Midbrain (tissue), 1 donor: Measurements from ENCODE around the gene PDLIM1.

Experiments
- DNase-seq: peaks from one replicate; lab custom pipeline; 2025; lab: John Stamatoyannopoulos, UW

Gene PDLIM1

DNA sequence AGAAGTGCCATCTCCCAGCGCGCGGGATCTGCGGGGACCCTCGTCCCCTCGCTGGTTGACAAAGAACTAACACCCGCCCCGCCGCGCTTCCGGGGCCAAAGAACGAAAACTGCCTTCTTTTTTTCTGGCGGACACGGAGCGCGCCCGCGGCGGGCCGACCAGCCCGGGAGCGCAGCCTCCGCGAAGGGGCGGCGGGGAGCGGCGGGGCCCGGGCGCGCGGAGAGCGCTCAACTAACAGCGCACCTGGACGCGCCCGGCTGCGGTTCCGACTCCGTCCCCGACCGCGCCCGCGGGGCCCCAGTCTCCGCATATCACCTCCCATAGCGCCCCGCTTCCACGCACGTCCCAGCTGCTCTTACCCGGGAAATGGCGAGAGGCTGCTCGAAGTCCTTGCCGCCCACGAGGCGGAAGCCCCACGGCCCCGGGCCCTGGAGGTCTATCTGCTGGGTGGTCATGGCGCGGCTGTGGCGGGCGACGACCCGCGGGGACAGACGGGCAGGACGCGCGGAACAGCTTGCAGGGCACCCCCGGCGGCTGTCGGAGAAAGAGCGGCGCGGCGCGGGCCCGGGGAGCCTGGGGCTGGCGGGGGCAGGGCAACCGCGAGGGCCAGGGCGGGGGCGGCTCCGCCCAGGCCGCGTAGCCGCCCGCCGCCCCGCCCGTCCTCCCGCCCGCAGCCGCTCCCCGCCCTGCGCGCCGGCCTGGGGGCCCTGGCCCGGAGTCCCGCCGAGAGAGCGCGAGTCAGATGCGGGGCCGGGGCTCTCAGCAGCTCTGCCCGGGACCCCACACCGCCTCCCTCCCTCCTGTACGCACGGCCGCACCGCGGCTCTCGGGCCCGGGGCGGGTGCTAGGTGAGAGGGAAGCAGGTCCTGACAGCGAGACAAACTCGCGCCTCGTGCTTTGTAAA is at the start of gene PDLIM1:
TSS of gene PDLIM1 (minus strand) at position 543 of the 904 bp plus-strand sequence. CDS start at position 455, 88 bp downstream.
- DNase-seq = no peak

- no peak for DNase-seq
These were observed 49.1 kb upstream of the PDLIM1 start for GRCh38 chr10:95339863-95340262.

GRCh38 chr10:95337423-95338160 is 46.8 kb upstream of the PDLIM1 start:
- DNase-seq = no peak

DNA sequence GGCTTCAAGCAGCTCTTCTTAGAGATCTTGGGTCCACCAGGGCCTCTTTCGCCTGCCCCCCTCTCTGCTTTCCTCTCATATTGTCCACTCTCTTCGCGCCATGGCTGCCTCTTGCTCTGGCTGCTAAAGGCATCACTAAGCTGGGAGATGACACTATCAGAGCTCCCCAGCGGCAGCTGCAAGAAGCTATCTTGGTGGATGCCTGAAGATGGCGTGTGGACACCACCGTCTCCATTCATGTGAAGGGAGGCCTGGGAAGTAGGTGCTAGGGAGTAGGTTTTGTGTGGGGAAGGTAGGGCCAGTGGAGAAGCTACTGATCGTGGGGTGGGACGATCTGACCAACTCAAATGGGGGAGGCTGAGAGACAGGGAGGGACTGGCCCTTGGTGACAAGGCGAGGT is 45.9 kb upstream of the PDLIM1 start:
- no peak for DNase-seq

GRCh38 chr10:95335933-95336699 is 45.3 kb upstream of the PDLIM1 start:
- DNase-seq = no peak

GRCh38 chr10:95334805-95335144 is 44.0 kb upstream of the PDLIM1 start:
- no peak for DNase-seq

DNA sequence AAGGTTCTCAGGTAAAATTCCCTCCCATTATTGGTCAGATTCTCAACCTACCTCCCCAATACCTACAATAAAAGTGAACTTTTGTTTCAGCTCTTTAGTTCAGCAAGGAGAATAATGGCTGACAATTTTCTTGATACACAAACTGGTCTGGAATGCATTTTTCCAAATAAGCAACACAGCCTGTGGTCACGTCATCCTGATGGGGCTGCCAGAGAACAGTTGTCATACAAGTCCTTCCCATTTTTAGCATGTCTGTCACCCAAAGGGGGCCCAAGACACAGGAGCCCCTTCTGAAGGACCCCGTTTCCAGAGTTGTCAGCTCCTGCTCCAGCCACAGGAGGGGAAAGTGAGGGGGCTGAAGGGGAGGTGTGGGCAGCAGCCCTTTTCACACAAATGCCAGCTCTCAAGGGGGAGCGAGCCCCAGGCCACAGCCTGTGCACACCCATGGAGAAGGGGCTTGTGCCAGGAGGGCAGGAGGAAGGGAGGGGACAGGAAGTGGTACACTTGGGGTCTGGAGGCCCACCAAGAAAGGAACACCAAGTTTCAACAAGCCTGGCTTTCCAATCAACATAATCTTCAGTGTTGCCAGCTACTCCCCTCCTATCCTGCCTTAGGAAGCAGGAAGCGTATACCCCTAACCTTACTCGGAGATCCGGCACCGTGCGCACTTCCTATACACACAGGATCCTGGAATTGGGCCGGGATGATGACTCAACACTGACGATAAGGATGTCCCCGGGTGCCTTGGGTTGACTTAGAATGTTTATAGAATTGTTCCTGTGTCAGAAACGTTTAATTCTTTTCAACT is 43.4 kb upstream of the PDLIM1 start:
- DNase-seq = no peak

DNA sequence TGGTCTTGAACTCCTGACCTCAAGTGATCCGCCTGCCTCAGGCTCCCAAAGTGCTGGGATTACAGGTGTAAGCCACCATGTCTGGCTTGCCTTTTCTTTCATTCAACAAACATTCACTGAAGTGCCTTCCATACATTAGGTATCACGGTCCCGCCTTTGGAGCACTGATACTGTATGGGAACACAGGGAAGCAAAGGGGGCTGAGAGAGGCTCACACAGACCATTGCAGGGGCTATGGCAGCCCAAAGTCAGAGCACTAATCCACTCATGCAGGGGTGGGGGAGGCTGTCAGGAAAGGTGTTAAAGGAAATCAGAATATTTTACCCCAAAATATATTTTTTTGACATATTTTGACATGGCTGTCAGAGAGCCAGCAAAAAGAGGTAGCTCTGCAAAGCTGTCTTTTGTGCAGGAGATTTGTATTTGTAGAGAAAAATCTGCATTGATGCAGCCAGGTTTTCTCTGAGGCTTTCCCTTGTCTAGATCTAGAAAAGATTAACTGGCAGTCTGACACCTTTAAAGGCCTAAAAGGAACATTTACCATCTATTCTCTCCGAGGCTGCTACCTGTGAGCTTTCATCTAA is 42.0 kb upstream of the PDLIM1 start:
- DNase-seq = no peak

DNA sequence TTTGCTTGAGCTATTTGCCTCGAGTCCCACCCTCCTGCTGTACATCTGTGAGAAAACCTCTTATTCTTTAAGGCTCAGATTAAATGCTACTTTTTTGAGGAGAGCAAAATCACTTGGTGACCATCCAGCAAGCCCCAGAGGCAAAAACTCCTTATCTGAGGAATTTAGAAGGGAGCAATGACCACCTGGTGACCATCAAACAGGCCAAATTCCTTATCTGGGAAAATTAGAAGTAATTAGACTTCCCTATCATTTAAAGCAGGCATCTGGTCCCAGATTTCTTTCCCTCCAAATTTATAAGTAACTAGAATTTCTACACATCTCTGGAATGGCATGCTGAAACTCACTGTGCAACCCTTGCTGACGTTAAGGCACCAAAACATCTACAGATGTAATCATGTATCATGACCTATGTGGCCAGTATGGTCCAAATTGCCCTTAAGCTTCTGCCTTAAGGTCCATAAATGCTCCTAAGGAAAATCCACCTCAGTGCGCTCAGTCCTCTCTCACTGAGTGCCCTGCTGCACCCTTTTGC is 40.9 kb upstream of the PDLIM1 start:
- DNase-seq = no peak

DNA sequence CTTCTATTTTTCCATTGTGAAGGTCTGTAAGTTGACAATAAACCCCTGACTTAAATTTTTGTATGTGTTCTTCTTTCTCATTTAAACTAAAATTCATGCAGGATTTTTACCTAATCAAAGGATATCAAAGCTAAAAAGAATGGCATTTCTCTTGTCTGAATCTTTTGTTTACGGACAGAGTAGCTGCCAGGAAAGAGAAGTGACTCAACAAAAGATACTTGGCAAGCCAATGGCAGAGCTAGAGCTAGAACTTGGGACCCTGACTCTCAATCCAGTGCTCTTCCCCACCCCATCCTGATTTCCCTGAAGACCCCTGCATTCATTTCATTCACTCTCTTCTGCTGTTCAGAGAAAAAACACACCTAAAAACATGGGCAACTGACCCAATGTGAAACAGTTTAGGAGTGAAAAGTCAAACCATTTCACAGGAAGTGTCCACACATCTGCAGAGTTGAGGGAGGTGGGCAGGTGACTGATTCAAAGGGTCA is 40.2 kb upstream of the PDLIM1 start:
- DNase-seq = no peak

DNA sequence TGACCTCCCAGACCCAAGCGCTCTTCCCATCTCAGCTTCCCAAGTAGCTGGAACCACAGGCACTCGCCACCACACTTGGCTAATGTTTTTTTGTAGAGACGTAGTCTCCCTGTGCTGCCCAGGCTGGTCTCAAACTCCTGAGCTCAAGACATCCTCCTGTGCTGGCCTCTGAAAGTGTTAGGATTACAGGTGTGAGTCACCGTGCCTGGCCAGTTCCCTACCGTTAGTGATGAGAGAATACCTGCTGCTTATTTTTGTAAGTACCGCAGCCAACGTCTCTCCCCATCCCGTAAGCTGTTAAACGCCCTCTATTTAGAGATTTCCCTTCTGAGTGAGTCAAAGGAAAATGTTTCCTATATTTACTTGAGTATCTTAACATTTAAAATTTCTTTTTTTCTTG is 38.5 kb upstream of the PDLIM1 start:
- DNase-seq = no peak

DNA sequence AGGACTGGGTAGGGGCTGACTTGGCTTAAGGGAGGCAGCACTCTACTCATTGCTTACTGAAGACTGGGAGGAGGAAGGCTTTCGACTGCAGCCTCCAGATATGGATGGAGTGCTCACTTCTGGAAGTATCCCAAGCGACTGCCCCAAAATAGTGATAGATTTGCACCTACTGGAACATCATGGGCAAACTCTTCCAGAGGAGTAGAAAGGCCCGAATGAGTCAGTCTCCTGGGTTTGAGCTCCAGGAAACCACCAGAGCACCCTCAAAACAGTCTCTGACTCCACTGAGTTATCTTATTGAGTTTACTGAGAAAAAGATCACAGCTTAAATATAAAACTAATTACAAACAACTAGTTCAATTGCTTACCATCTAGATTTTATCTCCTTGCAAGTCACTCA is 37.2 kb upstream of the PDLIM1 start:
- DNase-seq = no peak

DNA sequence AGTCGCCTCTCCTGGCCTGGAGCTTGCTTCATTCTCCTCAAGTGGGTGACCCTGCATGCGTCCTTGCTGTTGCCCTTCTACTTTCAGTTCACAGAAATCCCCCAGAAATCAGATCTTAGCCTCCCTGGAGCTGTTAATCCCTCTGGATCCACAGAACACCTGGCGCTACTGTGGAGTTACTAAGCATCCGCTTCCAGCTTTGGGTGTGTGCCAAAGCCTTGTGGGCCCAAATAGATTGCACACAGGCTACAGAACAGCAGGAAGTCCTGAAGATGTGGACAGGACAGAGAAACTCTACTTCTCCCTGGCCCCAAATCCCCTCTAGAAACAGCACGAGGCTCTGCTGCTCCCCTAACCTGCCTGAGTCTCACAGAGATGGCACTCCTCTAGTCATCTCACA is 36.6 kb upstream of the PDLIM1 start:
- no peak for DNase-seq

GRCh38 chr10:95326396-95326795 is 35.6 kb upstream of the PDLIM1 start:
- DNase-seq = no peak

GRCh38 chr10:95325863-95326262 is 35.1 kb upstream of the PDLIM1 start:
- DNase-seq = no peak

DNA sequence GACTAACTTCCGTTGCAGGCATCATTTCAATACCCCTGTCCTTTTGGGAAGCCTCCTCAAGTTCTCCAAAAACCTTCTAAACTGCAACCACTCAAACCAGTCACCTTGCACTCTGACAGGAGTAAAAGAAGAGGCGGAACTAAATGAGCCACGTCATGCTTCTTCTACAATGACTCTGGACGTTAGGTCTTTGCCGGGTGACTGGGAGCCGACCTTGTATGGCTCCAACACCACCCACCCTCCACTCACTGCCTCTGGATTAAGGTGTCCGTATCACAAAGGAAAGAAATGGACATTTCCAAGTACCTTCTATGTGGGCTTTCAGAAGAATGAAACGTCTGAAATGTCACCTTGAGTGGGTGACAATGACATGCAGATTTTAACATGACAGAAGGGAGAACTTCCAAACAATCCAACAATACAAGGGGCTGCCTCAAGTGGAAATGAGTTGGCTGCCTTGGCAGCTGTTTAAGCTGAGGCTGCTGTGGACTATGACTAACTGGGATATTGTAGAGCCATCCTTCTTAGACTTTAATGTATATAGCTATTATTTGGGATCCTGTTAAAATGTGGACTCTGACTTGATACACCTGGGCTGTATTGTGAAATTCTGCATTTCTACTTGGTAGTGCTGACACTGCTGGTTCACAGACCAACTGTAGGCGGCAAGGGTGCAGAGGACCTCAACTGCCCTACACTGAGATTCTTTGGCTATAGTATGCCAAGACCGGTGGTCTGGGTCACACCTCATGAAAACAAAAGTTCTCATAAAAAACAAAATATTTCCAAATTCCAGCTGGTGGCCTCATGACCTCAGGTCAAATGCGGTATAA is 33.8 kb upstream of the PDLIM1 start:
- DNase-seq = no peak

- no peak for DNase-seq
These were observed 30.9 kb upstream of the PDLIM1 start for GRCh38 chr10:95321554-95322301.

- DNase-seq = no peak
These were observed 28.4 kb upstream of the PDLIM1 start for GRCh38 chr10:95319239-95319638.

DNA sequence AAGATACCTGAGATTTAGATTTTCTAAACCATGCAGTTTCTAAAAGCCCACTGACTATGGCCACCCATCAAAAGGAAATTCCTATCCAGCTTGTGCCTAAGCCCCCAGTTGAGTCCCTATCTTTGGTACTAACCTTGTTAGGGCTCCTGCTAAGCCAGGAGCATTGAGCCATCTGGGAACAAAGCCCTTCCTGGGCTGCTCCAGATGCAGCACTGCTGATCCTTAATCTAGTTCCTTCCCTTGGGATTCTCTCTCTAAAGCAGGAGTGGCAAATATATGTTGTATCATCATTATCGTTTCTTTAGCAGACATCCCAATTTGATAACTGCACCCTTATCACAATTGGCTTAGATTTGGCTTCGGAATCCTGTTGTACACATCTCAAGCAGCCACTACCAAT is 24.7 kb upstream of the PDLIM1 start:
- no peak for DNase-seq
